Breast epithelium (tissue), 3 donors: ENCODE measurements around the gene OR52N4.

ENCODE experiments used
- POLR2A ChIP-seq: fragments of 450-650 bp; IDR thresholded peaks from one replicate; pipeline ENCODE4 v1.6.1; 2016; ENCODE audit warnings: antibody characterized with exemption, mild to moderate bottlenecking, moderate library complexity
- TF ChIP-seq, protein P1 (sequence below), 3 donors: fragments of 450-650 bp; IDR thresholded peaks; one replicate each; pipeline ENCODE4 v1.5.1; 2016 to 2017; ENCODE audit warnings: antibody characterized with exemption in 3 of 3, mild to moderate bottlenecking in 3 of 3, moderate library complexity in 3 of 3

DNA sequence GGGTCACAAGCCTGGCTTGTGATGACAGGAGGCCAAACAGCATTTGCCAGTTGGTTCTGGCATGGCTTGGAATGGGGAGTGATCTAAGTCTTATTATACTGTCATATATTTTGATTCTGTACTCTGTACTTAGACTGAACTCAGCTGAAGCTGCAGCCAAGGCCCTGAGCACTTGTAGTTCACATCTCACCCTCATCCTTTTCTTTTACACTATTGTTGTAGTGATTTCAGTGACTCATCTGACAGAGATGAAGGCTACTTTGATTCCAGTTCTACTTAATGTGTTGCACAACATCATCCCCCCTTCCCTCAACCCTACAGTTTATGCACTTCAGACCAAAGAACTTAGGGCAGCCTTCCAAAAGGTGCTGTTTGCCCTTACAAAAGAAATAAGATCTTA lies 17.0 kb upstream of the OR52N4 start:
- no peak for TF ChIP-seq POLR2A
- TF ChIP-seq, protein P1, sequence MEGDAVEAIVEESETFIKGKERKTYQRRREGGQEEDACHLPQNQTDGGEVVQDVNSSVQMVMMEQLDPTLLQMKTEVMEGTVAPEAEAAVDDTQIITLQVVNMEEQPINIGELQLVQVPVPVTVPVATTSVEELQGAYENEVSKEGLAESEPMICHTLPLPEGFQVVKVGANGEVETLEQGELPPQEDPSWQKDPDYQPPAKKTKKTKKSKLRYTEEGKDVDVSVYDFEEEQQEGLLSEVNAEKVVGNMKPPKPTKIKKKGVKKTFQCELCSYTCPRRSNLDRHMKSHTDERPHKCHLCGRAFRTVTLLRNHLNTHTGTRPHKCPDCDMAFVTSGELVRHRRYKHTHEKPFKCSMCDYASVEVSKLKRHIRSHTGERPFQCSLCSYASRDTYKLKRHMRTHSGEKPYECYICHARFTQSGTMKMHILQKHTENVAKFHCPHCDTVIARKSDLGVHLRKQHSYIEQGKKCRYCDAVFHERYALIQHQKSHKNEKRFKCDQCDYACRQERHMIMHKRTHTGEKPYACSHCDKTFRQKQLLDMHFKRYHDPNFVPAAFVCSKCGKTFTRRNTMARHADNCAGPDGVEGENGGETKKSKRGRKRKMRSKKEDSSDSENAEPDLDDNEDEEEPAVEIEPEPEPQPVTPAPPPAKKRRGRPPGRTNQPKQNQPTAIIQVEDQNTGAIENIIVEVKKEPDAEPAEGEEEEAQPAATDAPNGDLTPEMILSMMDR (IDR thresholded peaks at IDR 0.05) = no peak
